HG03025 (cell line): ENCODE data around the gene TMEM37.
A peak's percentile ranks its signal among the peaks of the same experiment; 100 is the strongest.

Source experiments
- ATAC-seq: cut with Tn5 transposase; IDR thresholded peaks from one replicate; pipeline ENCODE4 v1.9.1; 2021; ENCODE audit warnings: mild to moderate bottlenecking, moderate library complexity; ENCODE audit not compliant: unreplicated experiment, low FRiP score

Gene TMEM37

GRCh38 chr2:119431976-119432850, 559 bp downstream of the TMEM37 start:
- ATAC-seq, result peak; percentile 8

DNA sequence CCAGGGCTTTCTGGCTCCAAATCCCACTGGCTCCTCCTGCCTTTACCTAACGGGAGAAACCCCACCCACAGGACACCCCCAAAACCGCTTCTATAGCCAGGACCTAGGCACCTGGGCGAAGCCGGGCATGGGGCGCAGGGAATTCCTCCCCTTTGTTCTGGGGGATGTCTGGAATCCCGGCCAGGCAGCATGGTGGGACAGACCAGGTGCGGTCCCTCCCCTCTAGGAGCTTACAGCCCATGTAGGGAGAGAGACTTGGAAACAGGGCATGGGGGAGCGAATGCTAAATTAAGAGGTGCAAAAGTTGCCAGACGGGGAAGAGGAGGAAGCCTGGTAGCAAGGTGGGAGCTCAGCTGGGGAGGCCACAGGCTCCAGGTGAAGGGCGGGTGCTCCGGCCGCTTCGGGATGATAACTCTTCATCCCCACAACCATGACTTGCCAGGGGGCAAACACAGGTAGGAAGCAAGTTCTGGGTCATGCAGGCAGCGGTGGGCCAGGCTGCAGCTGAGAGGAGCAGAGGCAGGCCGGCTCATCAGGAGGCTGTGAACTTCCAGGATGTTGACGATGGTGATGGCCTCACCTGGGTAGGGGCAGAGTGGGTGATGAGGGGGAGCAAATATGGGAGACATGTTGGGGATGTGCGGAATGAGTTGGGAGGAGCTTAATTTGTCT, 1.3 kb downstream of the TMEM37 start:
- no peak for ATAC-seq

DNA sequence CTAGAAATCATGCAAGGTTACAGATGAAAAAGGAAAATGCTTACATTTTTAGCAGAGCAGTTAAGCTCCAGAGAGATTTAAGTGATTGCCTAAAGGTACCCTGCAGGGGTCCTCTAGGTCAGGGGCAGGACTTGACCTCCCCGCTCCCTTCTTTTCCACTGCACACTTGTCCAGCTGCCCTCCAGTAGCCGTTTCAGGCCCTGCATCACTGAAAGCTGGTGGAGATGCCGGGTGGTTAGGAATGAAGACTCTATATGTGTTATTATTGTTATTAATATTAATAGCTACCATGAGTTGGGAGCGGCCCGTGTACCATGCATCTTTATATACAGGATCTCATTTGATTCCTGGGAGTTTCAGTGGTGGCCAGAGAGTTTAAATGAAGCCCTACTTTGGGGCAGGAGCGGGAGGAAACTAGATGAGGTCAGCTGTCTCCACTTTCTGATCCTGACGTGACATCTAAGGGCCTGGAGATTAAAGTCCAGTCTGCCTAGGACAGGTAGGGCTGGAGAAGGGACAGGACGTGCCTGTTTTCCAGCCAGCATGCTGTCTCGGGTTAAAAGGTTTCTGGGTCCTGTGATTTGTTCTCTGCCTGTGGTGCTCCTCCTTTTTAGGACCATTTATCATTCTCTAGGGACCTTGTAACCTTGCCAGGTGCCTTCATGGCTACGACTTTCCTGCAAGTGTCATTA, 2.1 kb downstream of the TMEM37 start:
- ATAC-seq, result no peak

DNA sequence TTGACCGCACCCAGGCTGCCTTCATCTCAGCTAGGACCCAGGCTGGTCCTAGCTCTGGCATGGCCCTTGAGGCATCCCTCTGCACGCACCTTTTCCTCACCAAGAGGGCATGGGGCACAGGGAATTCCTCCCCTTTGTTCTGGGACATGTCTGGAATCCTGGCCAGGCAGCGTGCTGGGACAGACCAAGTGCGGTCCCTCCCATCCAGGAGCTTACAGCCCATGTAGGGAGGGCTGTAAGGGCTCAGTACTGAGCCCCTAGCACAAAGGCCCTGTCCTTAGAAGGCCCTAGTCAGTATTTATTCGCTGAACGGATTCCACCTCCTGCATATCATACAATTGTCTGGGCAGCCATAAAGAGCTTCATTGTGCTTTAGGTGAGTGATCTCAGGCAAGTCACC, 3.0 kb downstream of the TMEM37 start:
- ATAC-seq, result no peak

GRCh38 chr2:119435081-119435952, 3.7 kb downstream of the TMEM37 start:
- no peak for ATAC-seq

GRCh38 chr2:119435953-119436297, 4.3 kb downstream of the TMEM37 start:
- ATAC-seq, result no peak

- no peak for ATAC-seq
These were observed 5.5 kb downstream of the TMEM37 start for GRCh38 chr2:119436993-119437772.

DNA sequence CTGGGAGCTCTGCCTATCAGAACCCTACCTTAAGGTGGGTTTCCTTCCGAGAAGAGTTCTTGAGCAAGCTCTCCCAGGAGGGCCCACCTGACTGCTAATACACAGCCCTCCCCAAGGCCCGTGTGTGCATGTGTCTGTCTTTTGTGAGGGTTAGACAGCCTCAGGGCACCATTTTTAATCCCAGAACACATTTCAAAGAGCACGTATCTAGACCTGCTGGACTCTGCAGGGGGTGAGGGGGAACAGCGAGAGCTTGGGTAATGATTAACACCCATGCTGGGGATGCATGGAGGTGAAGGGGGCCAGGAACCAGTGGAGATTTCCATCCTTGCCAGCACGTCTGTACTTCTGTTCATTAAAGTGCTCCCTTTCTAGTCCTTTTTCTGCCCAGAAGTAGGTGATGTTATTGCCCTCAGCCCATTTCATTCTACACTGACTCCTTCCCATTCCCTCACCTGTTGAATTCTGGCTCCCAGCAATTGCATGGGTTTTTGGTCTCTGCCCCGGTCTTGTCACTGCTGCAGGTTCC, 6.5 kb downstream of the TMEM37 start:
- ATAC-seq, result no peak

DNA sequence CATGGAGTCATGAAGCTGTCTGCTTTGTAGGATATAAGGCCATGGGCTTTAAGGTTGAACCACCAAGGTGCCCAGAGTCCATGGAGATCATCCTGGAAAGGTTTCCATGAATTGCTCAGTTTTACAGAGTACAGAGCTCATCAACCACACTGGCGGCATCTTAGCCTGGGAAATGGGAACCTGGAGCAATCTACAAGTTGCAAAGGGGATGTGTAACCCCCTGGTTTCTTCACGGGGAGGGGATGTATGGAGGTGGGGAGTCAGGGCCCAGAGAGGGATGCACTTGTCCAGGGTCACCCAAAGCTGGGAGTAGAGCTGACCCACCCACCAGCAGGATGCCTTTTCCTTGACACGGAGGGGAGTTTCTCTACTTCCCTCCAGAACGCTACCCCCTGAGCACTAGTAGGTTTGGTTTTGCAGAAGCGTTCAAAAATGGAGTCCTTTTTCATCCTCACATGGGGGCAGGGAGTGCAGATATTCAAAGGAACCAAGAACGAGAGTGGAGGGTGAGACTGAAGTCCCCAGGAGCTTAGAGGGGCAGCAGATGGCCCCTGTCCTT, 7.2 kb downstream of the TMEM37 start:
- no peak for ATAC-seq

DNA sequence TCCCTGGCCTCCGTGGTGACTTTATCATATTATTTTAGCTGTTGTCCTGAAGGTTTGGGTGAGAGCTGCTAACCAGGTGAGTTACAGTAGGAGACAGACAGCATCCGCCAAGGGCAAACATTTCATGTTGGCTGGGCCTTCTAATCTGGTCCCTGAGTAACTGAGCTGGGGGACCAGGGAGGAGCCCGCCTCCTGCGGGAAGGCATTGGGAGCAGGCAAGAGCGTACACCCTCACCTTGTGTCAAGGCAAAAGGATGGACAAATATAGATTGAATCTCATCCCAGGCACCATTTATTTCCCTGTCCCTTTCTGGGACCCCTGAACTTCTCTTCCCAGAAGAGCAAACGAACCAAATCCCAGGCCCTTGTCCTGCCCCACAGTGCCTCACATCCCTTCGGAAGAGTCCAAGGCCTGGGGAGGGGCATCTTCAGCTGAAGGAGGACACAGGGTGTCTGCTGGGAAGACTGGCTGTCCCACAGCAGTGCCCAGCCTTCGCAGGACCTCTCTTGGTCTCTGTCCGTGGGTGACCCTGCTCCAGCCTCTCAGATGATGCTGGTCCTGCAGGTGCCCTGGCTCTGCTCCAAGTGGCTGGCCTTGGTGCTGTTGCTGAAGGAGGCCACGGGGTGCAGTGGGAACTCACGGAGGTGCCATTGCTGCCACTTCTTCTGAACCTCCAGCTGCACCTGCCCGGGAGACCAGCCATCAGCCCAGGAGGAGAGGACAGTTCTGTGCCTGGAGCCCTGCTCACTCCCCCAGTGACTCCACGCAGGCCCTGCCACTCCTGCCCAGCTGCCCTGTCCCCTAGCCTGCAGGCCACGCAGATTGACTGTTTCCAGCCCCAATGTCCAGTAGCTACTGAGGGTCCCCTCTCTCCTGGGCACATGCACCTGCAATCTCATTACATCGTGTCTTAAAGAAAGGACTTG, 8.2 kb downstream of the TMEM37 start:
- no peak for ATAC-seq

- ATAC-seq, result no peak
These were observed 8.8 kb downstream of the TMEM37 start for GRCh38 chr2:119440501-119440870.

DNA sequence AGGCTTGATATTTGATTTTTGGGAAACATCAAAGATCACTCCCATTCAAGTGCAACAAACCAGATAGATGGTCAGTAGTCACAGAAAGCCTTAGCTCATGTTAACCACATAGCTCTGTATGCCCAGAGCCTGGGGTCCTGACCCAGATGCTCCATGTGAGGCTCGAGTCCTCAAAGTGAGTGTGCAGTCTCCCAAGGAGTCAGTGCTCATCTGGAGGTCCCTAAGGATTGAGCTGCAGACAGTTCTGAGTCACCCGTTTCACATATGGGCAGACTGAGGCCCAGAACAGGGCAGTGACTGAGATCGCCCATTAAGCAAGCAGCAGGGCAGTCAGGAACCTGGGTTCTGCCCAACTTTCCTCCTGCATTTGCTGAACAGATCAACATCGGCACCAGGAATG, 9.2 kb downstream of the TMEM37 start:
- no peak for ATAC-seq

- ATAC-seq, result no peak
These were observed 9.9 kb downstream of the TMEM37 start for GRCh38 chr2:119441376-119442225.

DNA sequence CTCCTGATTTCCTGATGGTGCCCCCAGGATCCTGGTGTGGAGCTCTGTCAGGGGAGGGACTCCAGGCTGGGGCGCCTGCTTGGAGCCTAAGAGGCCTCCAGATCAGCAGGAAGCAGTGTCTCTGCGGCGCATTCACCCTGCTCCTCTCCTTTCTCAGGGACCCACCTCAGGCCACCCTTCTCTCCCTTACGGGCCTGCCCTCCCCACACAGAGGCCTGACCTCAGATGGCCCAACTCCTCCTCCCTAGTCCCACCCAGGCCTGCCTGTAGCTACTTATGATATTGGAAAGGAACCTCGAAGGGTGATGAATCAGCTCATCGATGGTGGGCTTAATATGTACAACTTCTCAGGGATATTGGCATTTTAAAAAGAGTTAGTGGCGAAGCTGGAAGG, 10.6 kb downstream of the TMEM37 start:
- ATAC-seq, result no peak

DNA sequence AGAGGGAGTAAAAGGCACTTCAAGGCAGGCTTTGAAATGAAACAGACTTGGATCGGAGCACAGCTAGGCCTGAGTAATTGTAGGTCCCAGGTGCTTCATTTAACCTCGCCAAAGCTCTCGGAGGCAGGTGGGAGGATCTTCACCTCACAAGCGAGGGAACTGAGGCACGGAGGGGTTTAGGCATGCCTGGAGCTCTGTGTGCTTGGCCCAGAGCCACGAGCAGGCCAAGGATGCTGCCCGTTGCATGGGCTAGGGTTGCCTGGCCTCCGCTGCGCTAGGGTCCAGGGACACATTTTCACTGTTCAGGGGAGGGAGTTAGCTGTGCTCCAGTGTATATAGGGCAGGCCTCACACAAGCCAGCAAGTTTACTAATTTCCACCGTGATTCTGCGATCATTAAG, 11.2 kb downstream of the TMEM37 start:
- no peak for ATAC-seq

GRCh38 chr2:119446037-119446436, 14.4 kb downstream of the TMEM37 start:
- ATAC-seq, result no peak

DNA sequence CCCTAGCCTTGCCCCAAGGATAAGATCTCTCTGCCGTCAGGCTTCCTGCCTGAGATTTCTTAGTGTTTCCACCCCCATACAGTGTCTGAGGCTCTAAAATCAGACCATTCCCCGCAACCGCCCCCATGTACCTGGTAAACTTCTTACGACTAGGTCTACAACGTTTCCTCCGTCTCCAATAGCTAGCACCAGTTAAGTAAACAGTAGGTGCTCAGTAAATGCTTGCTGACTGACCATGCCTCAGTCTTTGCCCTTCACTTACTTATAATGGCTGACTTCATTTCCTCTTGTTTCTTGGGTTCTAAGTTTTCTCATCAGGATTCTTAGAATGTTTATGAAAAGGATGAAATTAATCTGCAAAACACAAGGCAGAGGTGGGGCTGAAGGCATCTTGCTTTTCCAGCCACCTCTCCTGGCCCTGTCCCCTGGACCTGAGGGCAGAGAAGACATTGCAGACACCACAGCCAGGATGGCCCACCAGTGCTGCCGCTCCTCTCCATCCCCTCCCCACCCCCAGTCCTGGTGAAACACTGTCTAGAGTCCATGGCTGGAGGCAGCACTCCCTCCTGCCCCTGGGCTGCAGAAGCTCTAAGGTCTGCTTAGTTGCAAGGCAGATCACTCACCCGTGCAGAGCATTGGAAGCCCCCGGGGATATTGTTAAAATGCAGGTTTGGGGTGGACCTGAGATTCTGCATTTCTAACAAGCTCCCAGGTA, 16.9 kb downstream of the TMEM37 start:
- no peak for ATAC-seq
